Heart left ventricle (tissue), 13 donors: ENCODE data around the gene MYD88.

Experiments used
- POLR2A ChIP-seq, 2 donors: fragments of 450-650 bp; IDR thresholded peaks; one replicate each; pipeline ENCODE4 v1.6.1; 2017; ENCODE audit warnings: antibody characterized with exemption in 2 of 2, mild to moderate bottlenecking in 2 of 2, moderate library complexity in 2 of 2
- TF ChIP-seq, protein P1 (sequence below), 12 donors: fragments of 200-600 bp; sonication (generic) in 4 of 12; IDR thresholded peaks; one replicate each; pipeline versions ENCODE4 v1.5.0 to v1.8.0; 2018 to 2022; ENCODE audit warnings: antibody characterized with exemption in 12 of 12, mild to moderate bottlenecking in 5 of 12
- donor health status: ischemic (EF 13 %, LVEDD 7.1; RV severe dilation, severe dysfunction).
- donor health status: DM: no; HTN: yes; CAD: no.
- donor health status: DM: no; HTN: no; CAD: no.
- donor health status: ischemic (EF 25% LVEDD 6.9; RV normal size, moderate dysfunction).
- donor health status: ischemic (EF 25% LVEDD 5.7; RV mildly dilated, moderate dysfunction).
- donor health status: ischemic (EF 35%, LVEDD 5.7; RV mildly dilated, moderate dysfunction).
- donor health status: nonischemic (EF 11% LVEDD 7.7; RV severe dilation, severe dysfunction).
- donor health status: DM: yes; HTN: yes; CAD: no.
- donor health status: PGD.
- donor health status: ischemic (EF 29% LVEDD 5.4; RV normal size, mild dysfunction).
- donor health status: nonischemic (EF 23%, LVEDD 6.1; RV moderate dilation, normal function).

DNA sequence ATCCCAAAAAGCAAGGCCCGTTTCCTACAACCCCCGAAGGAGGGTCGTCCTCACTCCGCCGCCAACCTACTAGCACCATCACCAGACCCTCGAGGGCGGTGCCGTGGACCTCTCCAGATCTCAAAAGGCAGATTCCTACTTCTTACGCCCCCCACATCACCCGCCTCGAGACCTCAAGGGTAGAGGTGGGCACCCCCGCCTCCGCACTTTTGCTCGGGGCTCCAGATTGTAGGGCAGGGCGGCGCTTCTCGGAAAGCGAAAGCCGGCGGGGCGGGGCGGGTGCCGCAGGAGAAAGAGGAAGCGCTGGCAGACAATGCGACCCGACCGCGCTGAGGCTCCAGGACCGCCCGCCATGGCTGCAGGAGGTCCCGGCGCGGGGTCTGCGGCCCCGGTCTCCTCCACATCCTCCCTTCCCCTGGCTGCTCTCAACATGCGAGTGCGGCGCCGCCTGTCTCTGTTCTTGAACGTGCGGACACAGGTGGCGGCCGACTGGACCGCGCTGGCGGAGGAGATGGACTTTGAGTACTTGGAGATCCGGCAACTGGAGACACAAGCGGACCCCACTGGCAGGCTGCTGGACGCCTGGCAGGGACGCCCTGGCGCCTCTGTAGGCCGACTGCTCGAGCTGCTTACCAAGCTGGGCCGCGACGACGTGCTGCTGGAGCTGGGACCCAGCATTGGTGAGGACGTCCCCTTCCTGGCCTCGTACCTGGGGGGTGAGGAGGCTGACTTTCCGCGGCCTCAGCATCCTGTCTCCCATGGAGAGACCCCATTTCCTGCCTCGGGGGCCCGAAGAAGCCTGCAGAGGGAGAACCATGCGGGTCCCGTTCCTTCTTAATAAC, at the start of gene MYD88:
- TF ChIP-seq, protein P1, sequence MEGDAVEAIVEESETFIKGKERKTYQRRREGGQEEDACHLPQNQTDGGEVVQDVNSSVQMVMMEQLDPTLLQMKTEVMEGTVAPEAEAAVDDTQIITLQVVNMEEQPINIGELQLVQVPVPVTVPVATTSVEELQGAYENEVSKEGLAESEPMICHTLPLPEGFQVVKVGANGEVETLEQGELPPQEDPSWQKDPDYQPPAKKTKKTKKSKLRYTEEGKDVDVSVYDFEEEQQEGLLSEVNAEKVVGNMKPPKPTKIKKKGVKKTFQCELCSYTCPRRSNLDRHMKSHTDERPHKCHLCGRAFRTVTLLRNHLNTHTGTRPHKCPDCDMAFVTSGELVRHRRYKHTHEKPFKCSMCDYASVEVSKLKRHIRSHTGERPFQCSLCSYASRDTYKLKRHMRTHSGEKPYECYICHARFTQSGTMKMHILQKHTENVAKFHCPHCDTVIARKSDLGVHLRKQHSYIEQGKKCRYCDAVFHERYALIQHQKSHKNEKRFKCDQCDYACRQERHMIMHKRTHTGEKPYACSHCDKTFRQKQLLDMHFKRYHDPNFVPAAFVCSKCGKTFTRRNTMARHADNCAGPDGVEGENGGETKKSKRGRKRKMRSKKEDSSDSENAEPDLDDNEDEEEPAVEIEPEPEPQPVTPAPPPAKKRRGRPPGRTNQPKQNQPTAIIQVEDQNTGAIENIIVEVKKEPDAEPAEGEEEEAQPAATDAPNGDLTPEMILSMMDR (IDR thresholded peaks at IDR 0.05) = peak in 1 of 12 donors; percentile 17
- TF ChIP-seq POLR2A (IDR thresholded peaks at IDR 0.05) = peak in 1 of 2 donors; percentile 67
